Upper lobe of left lung (tissue), 6 donors: ENCODE results near the gene IFI6. TPM values are rescaled to one million over a fixed set of nuclear protein-coding genes. Genes with fewer than 3 reads are reported as not detected.

Source experiments
- ATAC-seq, 2 donors: fragments of 200-7000 bp; cut with Tn5 transposase; one replicate each; pipeline ENCODE4 v1.9.1; 2022; ENCODE audit warnings: mild to moderate bottlenecking in 2 of 2, moderate library complexity in 2 of 2; ENCODE audit not compliant: low FRiP score in 2 of 2
- DNase-seq, 2 donors: peaks; one replicate each; pipeline ENCODE4 v3.0.0-alpha.2; 2019 to 2020
- H3K27ac ChIP-seq, 4 donors: fragments of 200-600 bp; sonication (generic); one replicate each; pipeline ENCODE4 v1.5.1; 2016 to 2019
- H3K27me3 ChIP-seq, 4 donors: fragments of 200-600 bp; sonication (generic); one replicate each; pipeline ENCODE4 v1.5.1; 2017 to 2019
- H3K36me3 ChIP-seq, 4 donors: fragments of 200-600 bp; sonication (generic); one replicate each; pipeline ENCODE4 v1.5.1; 2016 to 2019
- H3K4me1 ChIP-seq, 4 donors: fragments of 200-600 bp; sonication (generic); one replicate each; pipeline ENCODE4 v1.5.1; 2018 to 2019
- H3K4me3 ChIP-seq, 4 donors: fragments of 200-600 bp; sonication (generic); one replicate each; pipeline ENCODE4 v1.5.1; 2017 to 2019; ENCODE audit warnings: mild to moderate bottlenecking in 2 of 4, moderate library complexity in 1 of 4
- H3K9me3 ChIP-seq, 4 donors: fragments of 200-600 bp; sonication (generic); one replicate each; pipeline ENCODE4 v1.5.1; 2018 to 2019
- EP300 ChIP-seq, 4 donors: sonication (generic); formaldehyde crosslinking; IDR thresholded peaks; one replicate each; pipeline ENCODE4 v1.5.1; 2017; ENCODE audit warnings: antibody characterized with exemption in 4 of 4, control low read depth in 2 of 4
- POLR2A ChIP-seq, 4 donors: fragments of 450-650 bp; IDR thresholded peaks; one replicate each; pipeline ENCODE4 v1.5.1; 2016 to 2017; ENCODE audit warnings: antibody characterized with exemption in 4 of 4, mild to moderate bottlenecking in 2 of 4
- POLR2AphosphoS5 ChIP-seq, 2 donors: sonication (generic); formaldehyde crosslinking; IDR thresholded peaks; one replicate each; pipeline ENCODE4 v1.5.1; 2017; ENCODE audit warnings: antibody characterized with exemption in 2 of 2
- WGBS, 2 donors: methylation state at CpG; one replicate each; pipeline ENCODE4 v1.1.5; 2017 to 2018; 5-methylcytosine and 5-hydroxymethylcytosine counted together
- total RNA-seq, 6 donors: library from RNA; depleted of rRNA in 4 of 6; stranded (reverse); fragments of >200 nt in 4 of 6; gene quantifications; one replicate each; pipeline versions ENCODE4 v1.1.0 to v1.2.1, GENCODE V29; 2016 to 2021
- TF ChIP-seq, protein P1 (sequence below), 6 experiments: fragments of 450-650 bp in 4 of 6; fragments of 200-600 bp in 2 of 6; sonication (generic) in 2 of 6; IDR thresholded peaks; one replicate each; pipeline ENCODE4 v1.5.1; 2016 to 2019; ENCODE audit warnings: antibody characterized with exemption in 6 of 6
- donor health status: DM: no; HTN: no; CAD: no; lungs with moderate emphysema.
- donor health status: DM: no; HTN: yes; CAD: no; lungs with severe emphysema.

The IFI6 gene
- total RNA-seq, 6 donors from 2014 or later, result 43.0 to 436 (median 277) TPM

DNA sequence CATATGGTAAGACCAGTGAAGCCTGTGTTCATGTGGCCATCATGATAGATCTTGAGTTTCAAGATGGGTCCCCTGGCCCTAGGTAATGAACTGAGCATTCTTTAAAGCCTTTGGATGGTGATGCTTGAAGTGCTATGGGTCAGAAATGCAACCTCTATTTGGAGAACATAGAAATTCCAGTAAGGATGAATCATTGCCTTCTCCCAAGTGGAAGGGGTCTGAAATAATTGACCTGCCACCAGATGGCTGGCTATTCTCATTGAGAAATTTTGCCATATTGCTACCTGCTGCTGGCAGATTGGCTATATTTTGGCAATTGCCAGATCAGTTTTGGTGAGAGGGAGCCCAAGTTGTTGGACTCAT is 739 bp upstream of the IFI6 start:
- H3K9me3 ChIP-seq, result no peaks in the 10 kb centered on the region
- TF ChIP-seq, protein P1, sequence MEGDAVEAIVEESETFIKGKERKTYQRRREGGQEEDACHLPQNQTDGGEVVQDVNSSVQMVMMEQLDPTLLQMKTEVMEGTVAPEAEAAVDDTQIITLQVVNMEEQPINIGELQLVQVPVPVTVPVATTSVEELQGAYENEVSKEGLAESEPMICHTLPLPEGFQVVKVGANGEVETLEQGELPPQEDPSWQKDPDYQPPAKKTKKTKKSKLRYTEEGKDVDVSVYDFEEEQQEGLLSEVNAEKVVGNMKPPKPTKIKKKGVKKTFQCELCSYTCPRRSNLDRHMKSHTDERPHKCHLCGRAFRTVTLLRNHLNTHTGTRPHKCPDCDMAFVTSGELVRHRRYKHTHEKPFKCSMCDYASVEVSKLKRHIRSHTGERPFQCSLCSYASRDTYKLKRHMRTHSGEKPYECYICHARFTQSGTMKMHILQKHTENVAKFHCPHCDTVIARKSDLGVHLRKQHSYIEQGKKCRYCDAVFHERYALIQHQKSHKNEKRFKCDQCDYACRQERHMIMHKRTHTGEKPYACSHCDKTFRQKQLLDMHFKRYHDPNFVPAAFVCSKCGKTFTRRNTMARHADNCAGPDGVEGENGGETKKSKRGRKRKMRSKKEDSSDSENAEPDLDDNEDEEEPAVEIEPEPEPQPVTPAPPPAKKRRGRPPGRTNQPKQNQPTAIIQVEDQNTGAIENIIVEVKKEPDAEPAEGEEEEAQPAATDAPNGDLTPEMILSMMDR (IDR thresholded peaks at IDR 0.05), result no peak
- TF ChIP-seq POLR2AphosphoS5 (IDR thresholded peaks at IDR 0.05) (no peak), EP300 (IDR thresholded peaks at IDR 0.05) (no peak), POLR2A (IDR thresholded peaks at IDR 0.05) (no peak)
- H3K4me3 ChIP-seq, result peak overlapping the region in 2 of 4 donors; percentile 56 to 62
- no peaks in the 10 kb centered on the region for H3K27me3 ChIP-seq
- no peak for ATAC-seq
- peak overlapping the region; percentile 78 to 89 (median 78) for H3K27ac ChIP-seq
- peaks cover 30 to 39% (median 37%) of the 10 kb centered on the region in 4 donors for H3K4me1 ChIP-seq
- H3K36me3 ChIP-seq, result peaks cover 0 to 3% (median 0%) of the 10 kb centered on the region in 4 donors
- no peak for DNase-seq

DNA sequence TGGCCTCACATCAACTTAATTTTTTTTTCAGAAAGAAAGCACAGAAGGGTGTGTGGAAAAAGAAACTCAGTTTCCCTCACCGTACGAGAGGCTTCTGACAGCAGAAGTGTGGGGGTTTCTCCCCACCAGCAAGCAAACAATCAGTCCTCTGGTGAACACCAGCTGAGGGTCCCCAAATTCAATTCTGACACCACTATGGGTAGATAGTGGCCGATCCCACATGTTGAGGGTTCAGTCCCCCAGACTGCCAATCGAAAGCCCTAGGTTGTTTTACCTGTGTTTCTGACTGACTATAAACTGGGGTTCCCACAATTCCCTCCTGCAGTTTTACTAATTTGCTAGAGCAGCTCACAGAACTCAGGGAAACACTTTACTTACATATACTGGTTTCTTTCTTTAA is 2.1 kb downstream of the IFI6 start:
- no peak for TF ChIP-seq POLR2A (IDR thresholded peaks at IDR 0.05)
- no peak for TF ChIP-seq EP300 (IDR thresholded peaks at IDR 0.05)
- TF ChIP-seq POLR2AphosphoS5 (IDR thresholded peaks at IDR 0.05), result no peak
- TF ChIP-seq, protein P1 (IDR thresholded peaks at IDR 0.05), result no peak
- Histone ChIP-seq H3K4me1 (peaks cover 30 to 39% (median 37%) of the 10 kb centered on the region in 4 donors), H3K4me3 (peak overlapping the region in 2 of 4 donors; percentile 33 to 62), H3K27ac (peak overlapping the region in 2 of 4 donors; percentile 8 to 74), H3K36me3 (peaks cover 0 to 19% (median 3%) of the 10 kb centered on the region in 4 donors), H3K27me3 (no peaks in the 10 kb centered on the region), H3K9me3 (no peaks in the 10 kb centered on the region)
- ATAC-seq (no peak), DNase-seq (no peak)
- WGBS, 2 donors, result 74 to 87% methylated on average over 4 of the region's 4 CpGs

DNA sequence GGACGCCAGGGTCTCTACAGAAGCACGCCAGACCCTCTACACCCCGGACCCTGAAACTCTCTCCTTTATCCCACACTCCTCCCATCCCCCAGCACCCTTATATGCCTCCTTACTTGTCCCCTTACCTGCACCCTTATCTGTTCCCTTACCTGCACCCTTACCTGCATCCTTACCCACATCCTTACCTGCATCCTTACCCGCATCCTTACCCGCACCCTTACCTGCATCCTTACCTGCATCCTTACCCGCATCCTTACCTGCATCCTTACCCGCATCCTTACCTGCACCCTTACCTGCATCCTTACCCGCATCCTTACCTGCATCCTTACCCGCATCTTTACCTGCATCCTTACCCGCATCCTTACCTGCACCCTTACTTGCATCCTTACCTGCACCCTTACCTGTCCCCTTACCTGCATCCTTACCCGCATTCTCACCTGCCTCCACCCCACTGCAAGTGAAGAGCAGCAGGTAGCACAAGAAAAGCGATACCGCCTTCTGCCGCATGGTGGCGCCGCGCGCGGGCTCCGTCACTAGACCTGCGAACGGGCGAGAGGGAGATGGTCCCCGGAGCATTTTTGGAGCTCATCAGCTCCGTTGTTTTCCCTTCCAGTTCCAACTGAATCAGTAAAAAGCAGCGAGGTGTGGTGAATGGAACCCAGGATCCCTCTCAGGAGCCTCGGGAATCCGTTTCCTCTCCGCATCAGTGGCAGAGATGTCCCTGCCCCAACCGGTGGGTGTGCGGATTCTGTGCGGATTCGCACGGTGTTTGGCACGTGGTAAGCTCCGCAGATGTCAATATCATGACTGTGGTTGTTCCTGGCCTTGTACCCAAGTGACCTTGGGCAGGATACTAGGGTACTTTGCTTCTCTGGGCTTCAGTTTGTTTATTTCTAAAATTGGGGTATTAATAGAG is 2.9 kb downstream of the IFI6 start:
- no peaks in the 10 kb centered on the region for H3K27me3 ChIP-seq
- peaks cover 30 to 39% (median 37%) of the 10 kb centered on the region in 4 donors for H3K4me1 ChIP-seq
- peak overlapping the region in 3 of 4 donors; percentile 33 to 62 (median 38) for H3K4me3 ChIP-seq
- DNase-seq, result peak; percentile 82 to 98
- 16 to 26% methylated on average over 20 to 35 of the region's 36 CpGs for WGBS, 2 donors
- H3K36me3 ChIP-seq, result peaks cover 0 to 19% (median 3%) of the 10 kb centered on the region in 4 donors
- no peak for TF ChIP-seq EP300 (IDR thresholded peaks at IDR 0.05)
- TF ChIP-seq, protein P1 (IDR thresholded peaks at IDR 0.05), result peak; percentile 84 to 92 (median 87)
- no peak for TF ChIP-seq POLR2A (IDR thresholded peaks at IDR 0.05)
- TF ChIP-seq POLR2AphosphoS5 (IDR thresholded peaks at IDR 0.05), result no peak
- H3K27ac ChIP-seq, result peak overlapping the region in 3 of 4 donors; percentile 8 to 74 (median 47)
- ATAC-seq, result peak in 1 of 2 donors; percentile 55
- no peaks in the 10 kb centered on the region for H3K9me3 ChIP-seq

DNA sequence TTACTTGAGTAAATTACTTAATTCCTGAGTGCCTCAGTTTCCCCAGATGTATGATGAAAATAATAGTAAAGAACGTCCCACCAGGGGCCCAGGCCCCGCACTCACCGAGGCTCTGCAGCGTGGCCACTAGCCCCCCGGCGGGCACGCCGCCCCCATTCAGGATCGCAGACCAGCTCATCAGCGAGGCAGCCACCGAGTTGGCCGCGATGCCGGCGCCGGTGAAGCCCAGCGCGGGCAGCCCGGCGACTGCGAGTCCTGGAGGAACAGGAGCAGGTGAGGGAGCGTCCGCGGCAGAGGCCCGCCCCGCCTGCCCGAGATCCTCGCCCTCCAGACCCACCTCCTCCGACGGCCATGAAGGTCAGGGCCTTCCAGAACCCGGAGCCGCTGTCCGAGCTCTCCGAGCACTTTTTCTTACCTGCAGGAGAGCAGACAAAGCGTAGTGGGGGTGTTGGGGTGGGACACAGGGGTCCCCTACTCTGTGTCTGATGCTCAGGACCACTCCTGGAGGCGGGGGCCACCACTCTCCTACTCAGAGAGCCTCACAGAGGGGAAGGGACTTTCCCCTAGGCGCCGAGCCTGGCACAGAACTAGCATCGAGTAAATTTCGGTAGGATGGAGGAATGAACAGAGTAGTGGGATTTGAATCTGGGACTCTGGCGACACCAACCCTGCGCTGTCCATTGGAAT is 3.7 kb downstream of the IFI6 start:
- no peaks in the 10 kb centered on the region for H3K27me3 ChIP-seq

More for the DNA sequence above, 3.7 kb downstream of the IFI6 start:
- peak in 1 of 2 donors; percentile 87 for DNase-seq
- 85 to 88% methylated on average over 39 to 41 of the region's 42 CpGs for WGBS, 2 donors
- ATAC-seq, result no peak
- TF ChIP-seq, protein P1 (IDR thresholded peaks at IDR 0.05), result no peak
- no peak for TF ChIP-seq POLR2AphosphoS5 (IDR thresholded peaks at IDR 0.05)
- TF ChIP-seq EP300 (IDR thresholded peaks at IDR 0.05), result no peak
- no peak for TF ChIP-seq POLR2A (IDR thresholded peaks at IDR 0.05)
- no peak overlapping the region for H3K27ac ChIP-seq
- peaks cover 0 to 19% (median 3%) of the 10 kb centered on the region in 4 donors for H3K36me3 ChIP-seq
- H3K9me3 ChIP-seq, result no peaks in the 10 kb centered on the region
- H3K4me3 ChIP-seq, result no peak overlapping the region
- peaks cover 32 to 42% (median 37%) of the 10 kb centered on the region in 4 donors for H3K4me1 ChIP-seq
